GM19438 (cell line): ENCODE data around the gene GRIP2.

Experiments used
- ATAC-seq: cut with Tn5 transposase; IDR thresholded peaks from one replicate; pipeline ENCODE4 v1.9.1; 2021; ENCODE audit warnings: low read depth; ENCODE audit not compliant: unreplicated experiment

The GRIP2 gene

GRCh38 chr3:14541646-14542045, 1.5 kb upstream of the GRIP2 start:
- no peak for ATAC-seq

- ATAC-seq = no peak
Measured at GRCh38 chr3:14540821-14541385, 761 bp upstream of the GRIP2 start.

- no peak for ATAC-seq
Measured at GRCh38 chr3:14539384-14539741, 779 bp downstream of the GRIP2 start.

GRCh38 chr3:14538451-14539088, 1.6 kb downstream of the GRIP2 start:
- ATAC-seq = no peak

- no peak for ATAC-seq
Measured at GRCh38 chr3:14537590-14538450, 2.3 kb downstream of the GRIP2 start.

GRCh38 chr3:14536837-14537589, 3.1 kb downstream of the GRIP2 start:
- ATAC-seq = no peak

GRCh38 chr3:14536055-14536815, 3.9 kb downstream of the GRIP2 start:
- ATAC-seq = no peak

- no peak for ATAC-seq
Measured at GRCh38 chr3:14535616-14536015, 4.5 kb downstream of the GRIP2 start.

- ATAC-seq = no peak
Measured at GRCh38 chr3:14534516-14535191, 5.5 kb downstream of the GRIP2 start.

- no peak for ATAC-seq
Measured at GRCh38 chr3:14533457-14533958, 6.6 kb downstream of the GRIP2 start.

GRCh38 chr3:14532691-14533456, 7.3 kb downstream of the GRIP2 start:
- ATAC-seq = no peak

- ATAC-seq = no peak
Measured at GRCh38 chr3:14531856-14532395, 8.2 kb downstream of the GRIP2 start.

- ATAC-seq = no peak
Measured at GRCh38 chr3:14528081-14528480, 12.1 kb downstream of the GRIP2 start.

- no peak for ATAC-seq
Measured at GRCh38 chr3:14525685-14526631, 14.2 kb downstream of the GRIP2 start.

GRCh38 chr3:14524920-14525660, 15.1 kb downstream of the GRIP2 start:
- no peak for ATAC-seq

- ATAC-seq = no peak
Measured at GRCh38 chr3:14524311-14524711, 15.8 kb downstream of the GRIP2 start.

- no peak for ATAC-seq
Measured at GRCh38 chr3:14523792-14524191, 16.4 kb downstream of the GRIP2 start.
